ENCODE measurements around the gene NPPC.

NPPC gene

DNA sequence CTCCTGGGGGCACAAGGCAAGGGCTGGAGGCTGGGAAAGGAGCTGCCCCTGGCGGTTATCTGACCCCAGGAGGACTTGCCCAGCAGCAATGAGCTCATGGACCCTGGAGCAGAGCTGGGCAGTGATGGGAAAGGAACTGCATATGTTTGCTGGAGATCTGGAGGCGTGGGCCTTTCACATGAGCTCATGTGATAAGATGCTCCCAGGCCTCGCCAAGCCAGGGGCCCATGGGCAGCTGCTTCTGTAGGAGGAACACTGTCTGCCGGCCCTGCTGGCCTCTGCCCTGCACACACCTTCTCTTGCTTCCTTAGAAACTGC is 9.0 kb upstream of the NPPC start:
- DNase-seq (ENCODE audit: low spot score), result no peak

DNA sequence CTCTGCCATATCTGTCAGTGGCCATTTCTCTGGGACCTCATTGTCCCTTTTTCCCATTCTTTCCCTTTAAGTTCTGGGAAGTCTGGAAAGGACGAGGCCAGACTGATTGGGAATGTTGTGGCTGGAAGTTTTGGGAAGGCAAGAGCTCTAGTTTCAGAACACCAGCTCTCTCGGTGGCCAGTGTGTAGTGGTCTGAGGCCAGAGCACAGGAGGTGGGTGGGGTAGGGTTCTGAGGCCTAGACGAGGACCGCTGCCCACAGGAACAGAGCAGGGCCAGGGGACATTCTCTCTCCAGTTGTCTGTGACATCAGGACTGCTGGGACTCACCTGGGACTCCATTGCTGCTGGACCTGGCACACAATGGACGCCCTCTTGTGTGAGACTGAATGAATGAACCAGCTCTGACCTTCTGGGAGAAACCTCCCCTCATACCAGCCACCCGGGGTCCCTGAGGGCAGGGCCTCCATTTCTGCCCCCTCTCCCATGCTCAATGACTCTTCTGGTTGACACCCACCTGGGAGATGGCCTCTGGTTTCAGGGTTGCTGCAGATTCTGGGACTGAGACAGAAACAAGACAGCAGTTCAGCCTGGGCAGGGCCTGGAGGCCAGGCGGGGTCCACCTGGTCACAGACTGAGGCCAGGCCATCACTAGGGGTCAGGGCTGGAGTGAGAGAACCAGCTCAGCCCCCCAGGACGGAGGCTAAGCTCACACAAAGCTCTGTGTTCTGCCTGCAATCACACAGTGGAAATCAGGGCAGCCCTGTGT is 8.4 kb upstream of the NPPC start:
- DNase-seq (ENCODE audit: low spot score), result no peak

DNA sequence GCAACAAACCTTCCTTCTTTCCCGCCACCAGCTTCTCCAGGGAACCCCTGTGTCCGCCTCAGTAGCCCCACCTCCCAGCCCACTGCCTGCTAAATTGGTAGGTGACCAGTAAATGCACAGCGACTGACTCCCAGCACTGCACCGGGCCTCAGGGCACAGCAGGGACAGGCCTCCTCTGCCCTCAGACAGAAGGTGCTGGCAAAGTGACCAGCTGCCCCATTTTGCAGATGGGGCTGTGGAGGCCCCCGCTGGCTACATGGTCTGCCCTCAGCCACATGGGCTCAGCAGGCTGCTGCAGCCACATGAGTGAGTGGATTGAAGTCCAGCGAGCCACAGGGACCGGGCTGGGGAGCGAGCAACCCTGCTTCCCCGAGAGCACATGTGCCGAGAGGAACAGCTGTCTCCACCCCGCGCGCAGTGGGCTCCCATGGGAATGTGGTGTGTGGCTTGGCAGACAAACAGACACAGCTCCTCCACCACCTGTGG is 7.8 kb upstream of the NPPC start:
- no peak for DNase-seq (ENCODE audit: low spot score)

DNA sequence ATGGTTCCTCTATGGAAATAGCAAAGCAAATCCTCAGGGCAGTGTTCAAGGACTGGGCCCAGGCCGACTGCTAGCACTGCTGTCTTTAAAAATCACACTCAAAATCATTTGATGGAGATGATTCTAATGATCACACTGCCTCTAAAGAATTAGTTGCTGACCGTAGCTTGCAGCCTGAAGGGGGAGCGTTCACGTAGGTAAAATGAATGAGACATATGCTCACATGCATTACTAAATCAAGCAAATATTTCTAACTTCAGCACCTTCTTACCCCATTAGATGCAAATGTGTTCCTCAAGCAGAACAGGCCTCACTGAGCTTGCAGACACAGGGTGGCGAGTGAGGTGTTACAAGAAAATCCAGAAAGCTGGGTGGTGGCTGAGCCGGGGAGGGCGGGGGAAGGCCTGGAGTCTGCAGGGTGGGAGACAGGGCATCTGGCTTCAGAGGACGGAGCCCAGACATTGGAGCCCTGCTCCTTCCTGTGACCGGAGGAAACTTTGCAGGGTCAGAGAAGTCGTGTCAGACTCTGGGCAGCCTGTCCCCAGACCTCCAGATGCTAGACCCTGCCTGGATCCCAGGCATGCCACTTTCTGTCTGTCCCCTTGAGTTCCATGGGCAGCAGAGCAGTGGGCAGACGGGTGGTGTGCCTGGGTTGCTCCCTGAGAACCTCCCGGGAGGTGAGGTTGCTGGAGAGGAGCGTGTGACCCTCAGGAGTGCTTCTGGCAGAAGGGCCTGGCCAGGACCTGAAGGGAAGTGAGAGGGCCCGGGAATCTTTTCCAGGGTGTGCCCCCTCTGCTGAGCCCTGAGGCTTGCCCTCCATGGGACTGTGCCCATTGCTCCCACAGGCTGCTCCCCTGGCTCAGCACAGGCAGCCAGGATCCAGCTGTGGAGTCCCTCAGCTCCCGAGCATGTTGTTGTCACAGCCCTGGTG is 7.1 kb upstream of the NPPC start:
- DNase-seq (ENCODE audit: low spot score), result no peak

DNA sequence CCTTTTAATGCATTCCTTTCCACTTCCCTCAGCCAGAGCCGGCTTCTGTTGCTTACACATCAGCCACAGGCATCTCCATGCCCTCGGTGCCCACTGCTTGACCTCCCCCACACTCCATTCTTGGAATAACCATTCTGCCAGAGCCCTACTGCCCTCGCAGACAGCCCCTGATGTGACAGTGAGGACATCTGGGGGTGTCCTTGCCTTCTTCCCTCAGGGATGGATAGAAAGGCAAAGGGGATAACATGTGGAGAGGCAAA is 6.4 kb upstream of the NPPC start:
- no peak for DNase-seq (ENCODE audit: low spot score)

DNA sequence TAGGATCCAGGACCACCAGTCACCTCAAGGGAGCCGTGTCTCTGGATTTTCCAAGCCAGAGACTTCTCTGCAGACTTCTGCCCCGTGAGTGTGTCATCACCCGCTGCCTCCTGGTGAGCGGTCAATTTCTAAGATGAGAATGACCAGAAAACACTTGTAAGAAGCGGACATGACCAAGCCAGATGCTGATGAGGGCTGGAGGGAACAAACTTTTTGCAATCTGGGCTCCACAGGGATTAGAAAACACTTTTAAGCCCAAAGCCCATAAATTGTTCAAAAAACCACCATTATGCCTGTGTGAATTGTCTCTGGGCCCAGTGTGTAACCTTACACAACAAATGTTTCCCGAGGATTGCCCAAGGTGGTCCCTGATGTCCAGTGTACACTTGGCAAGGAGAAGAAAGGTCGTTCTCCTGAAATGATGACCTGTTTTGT is 5.3 kb upstream of the NPPC start:
- DNase-seq (ENCODE audit: low spot score), result no peak

DNA sequence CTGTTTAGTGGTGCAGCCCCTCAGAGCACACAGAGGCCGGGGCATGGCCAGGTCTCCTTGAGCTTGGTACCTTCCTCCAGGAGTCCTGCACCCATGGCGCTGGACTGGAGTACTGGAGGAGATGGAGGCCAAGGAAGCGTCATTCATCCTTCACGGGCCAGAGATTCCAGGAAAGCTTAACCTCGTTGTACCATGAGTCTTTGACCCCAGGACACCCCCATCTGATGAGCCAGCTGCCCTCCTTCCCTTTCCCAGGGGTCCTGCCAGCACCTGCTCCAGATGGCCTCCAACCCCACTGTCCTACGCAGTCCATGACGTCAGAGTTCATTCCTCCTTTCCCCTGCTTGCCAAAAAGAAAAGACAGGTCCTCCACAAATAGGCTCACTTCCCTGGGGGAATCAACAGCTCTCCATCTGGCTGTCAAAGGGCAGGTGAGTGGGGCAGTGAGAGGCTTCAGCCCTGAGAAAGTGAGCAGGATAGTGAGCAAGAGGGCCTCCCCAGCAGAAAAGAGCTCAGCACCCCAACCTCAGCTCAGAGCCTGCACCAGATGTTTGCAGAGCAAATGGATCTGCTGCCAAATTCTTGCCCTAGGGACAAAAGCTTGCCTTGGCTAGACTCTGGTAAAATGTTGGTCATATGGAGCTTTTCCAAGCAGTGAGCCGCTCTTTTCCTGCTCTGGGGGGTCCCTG is 4.5 kb upstream of the NPPC start:
- no peak for DNase-seq (ENCODE audit: low spot score)

DNA sequence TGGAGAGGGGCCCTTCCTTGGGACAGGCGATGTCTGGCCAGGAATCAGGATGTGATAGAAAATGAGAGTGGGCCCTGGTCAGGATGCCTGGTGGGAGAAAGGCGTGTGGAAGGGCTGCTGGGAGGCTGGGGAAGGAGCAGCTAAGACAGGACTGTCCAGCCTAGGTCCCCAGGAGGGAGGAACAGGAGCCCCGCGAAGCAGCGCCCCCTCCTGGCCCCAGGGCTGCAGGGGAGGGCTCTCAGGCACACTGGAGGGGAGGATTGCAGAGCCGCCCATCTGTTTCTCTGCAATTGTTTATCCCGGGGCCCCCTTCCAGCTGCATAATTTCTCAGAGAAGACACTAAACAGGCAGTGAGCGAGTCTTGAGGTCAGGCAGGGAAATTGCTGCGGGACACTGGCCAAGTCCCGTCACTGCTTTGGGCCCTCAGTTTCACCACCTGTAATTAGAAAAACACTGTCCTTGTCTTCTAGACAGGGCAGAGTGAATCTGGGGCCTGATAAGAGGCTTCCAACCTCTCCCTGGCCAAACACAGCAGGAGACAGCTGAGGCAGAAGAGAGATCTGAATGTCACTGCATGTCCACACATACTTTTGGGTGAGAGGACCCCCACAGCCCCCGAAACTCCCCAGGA is 3.9 kb upstream of the NPPC start:
- DNase-seq (ENCODE audit: low spot score), result no peak

DNA sequence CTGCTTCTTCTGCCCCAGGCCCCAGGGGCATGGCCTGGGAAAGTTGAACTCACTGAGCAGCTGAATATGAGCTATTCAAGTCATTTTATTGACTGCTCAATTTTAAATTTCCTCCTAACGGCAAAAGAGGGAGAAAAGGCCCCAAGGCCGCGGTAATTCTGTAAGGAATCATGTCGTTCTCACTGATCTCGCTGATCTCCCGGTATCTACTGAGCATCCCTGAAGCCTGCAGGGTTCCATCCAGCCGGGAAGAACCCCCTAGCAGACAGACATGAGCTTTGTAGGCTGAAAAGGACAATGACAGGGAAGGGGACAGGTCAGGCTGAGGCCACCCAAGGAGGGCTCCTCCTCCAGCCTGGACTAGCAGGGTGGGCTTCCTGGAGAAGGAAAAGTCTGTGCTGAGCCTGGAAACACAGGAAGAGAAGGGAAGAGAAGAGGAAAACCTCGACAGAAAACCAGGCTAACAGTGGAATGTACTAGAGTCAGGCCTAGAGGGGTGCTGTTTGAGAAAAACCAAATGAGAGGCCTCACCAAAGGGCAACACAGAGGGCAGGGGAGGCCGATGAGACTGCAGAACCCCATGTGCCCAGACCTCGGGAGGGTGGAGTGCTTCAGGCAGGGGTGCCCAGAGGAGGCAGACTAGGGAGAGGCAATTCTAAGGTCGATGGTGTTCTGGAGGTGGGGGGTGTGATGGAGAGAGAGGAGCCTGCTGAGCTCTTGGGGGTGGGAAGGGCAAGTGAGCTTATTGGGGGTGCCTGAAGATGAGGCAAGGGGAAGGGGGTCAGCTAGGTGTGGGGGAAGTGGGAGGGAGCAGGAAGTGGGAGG is 2.9 kb upstream of the NPPC start:
- no peak for DNase-seq (ENCODE audit: low spot score)

DNA sequence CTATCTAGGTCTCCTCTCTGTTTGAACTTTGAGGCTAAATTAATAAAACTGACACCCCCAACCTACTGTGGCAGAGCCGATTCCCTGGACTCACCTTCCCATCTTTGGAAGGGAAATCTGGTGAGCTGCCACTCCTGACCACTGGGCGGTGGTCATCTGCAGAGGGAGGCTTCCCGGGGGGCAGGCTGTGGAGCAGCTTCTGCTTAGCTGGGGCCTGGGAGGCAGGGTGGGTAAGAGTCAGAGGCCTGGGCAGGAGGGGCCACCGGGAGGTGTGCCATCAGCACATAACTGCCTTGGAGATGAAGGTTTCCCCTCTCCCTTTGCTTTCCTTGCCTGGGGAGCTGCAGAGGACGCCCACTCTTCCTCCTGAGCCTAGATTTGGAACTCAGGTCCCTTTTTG is 2.3 kb upstream of the NPPC start:
- no peak for DNase-seq (ENCODE audit: low spot score)

DNA sequence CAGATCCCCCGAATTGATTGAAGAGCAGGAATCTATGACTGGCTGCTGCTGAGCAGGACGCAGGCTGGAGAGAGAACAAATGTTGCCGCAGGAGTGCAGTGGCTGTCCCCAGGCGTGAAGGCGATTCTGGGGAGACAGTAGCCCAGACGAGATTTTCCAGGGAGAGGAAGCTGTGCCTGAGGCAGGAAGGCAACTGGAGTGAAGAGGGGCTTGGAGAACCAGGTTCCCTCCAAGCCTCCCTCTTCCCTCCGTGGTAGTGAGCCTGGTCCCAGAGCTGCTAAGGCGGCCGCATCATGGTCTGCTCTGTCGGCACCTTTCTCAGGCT is 1.3 kb upstream of the NPPC start:
- DNase-seq (ENCODE audit: low spot score), result no peak

DNA sequence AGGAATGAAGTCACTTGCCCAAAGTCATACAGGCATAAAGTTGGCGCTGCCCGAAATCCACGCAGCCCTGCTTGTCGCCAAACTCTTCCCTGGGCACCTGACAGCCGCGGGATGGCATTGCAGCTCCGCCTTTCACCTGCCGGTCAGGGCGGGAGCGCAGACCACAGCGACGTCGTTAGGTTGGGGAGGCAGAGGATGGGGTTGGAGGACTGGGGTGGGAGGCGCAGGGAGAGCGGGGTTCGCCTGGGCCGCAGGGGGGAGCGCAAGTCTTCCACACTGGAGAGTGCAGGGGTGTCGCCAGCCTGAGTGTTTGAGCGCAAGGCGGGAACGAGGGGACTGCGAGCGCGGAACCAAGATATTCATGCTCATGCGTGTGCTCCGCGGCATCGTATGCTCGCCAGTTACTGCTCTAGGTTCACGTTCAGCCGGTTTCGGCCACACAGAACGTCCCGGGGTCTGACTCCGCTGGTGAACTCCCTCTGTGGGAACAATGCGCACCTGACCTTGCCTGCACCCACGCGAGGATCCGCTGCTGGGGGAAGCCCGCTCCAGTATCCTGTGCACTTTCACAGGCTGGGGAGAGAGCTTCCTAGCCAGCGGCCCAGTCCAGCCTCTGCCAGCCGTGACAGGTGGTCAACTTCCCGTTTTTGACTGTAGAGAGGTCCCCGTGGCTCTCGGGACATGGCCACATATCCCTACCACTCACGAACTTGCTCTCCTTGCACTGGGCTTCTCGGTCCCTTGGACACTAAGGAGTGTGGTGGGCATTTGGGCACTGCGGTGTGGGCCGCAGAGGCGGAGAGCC is 767 bp upstream of the NPPC start:
- no peak for DNase-seq (ENCODE audit: low spot score)

DNA sequence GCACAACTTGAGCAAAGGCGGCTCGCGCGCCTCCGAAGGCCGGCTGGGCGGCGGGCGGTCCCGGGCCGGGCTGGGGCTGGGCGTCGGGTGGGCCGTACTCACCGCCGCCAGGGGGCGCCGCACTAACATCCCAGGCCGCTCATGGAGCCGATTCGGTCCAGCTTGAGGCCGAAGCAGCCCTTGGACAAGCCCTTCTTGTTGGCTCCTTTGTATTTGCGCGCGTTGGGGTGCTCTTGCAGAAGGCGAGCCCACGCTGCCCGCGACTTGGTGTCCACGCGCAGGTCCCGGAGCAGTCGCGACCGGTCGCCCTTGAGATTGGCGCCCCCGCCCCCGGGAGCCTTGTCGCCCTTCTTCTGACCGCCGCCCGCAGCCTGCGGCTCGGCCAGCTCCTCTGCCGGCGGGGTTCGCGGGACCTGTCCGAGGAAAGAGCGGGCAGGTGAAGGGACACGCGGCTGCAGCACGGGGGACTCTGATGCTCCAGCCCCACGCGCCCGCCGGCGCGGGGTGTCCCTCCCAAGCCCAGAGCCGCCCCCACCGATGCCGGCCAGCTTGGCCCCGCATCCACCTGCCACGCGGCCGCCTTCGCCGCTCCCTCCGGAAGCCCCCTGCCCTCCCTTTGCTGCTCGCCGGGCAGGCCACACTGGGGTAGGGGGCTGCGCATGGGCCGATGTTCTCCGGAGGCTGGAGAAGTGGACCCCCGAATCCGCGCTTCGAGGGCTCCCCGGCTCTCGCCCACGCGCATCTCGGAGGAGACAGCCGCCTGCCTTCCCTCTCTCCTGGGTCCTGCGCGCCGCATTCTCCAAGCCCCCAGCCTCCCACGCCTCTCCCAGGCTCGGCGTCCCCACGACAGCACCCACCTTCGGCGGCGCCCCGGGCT is 655 bp downstream of the NPPC start:
- peak; percentile 75 for DNase-seq (ENCODE audit: low spot score)

DNA sequence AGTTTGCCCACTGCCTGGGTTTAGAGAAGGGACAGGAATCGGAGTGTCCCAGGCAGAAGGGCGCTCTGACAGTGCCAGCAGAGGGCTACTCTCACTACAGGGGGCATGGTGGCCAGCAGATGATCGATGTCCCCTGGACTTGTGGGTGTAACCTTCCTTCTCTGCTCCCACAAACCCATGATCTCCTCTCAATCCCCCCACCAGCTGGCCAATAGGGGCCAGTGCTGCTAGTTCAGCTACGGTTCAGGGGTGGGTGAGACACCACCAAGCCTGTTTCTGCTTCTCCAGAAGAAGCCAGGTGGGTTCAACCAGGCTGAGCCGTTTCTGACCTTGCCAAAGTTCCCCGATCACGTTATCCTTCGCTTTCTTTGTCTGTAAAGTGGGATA is 1.3 kb downstream of the NPPC start:
- DNase-seq (ENCODE audit: low spot score), result no peak

DNA sequence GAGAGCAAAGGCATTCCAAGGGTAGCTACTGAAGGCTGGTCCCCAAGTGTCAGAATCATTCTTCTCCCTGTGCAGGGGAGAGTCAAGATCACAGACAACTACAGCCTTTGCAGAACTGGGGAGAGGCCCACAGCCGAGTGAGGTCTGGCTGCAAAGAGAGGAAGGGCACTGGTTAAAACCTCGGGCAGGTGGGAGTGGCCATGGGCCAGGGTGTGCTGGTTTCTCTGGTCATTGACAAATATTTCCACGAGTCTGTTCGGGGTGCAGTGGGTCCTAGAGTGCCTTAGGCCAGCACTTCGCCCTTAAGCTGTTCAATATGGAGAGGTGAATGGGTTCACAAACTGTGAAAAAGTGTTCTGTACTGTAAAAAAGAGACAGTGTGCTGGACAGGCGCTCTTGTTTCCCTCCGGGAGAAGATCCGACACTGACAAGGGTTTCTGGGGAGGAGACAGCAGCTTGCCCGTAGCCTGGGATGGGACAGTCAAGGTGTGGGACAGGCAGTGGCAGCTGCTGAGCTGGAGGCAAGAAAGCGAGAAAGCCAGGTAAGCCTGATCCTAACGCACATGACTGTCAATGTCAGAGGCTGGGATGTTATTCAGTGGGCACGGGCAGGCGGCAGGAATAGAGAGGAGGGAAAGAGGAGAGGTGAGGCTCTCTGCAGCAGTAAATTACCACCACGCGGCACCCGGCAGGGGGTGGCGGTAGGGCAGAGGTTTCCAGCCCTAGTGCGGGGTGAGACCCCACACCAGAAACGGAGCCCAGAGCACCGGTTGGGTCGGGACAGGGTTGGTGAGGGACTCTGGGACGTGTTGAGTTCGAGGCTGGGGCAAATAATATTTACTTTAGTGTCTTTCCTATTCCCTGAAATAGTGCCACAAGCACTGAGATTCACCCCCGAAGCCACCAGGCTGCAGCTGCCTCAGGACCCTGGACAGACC is 2.0 kb downstream of the NPPC start:
- DNase-seq (ENCODE audit: low spot score), result no peak

DNA sequence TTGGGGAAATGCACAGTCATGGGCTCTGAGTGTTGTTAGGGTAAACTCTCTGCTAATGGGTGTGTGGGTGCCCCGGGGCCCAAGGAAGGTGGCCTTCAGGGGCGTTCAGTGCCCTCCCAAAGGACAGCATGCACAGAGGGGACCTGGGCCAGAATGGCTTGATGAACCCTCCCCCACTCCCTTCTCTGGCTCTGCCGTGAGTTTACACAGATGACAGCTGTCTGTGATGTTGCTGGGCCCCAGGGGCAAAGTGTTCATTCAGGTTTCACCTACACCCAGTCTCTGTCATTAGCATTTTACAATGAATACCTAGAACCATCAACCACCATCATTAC is 3.2 kb downstream of the NPPC start:
- DNase-seq (ENCODE audit: low spot score), result no peak

DNA sequence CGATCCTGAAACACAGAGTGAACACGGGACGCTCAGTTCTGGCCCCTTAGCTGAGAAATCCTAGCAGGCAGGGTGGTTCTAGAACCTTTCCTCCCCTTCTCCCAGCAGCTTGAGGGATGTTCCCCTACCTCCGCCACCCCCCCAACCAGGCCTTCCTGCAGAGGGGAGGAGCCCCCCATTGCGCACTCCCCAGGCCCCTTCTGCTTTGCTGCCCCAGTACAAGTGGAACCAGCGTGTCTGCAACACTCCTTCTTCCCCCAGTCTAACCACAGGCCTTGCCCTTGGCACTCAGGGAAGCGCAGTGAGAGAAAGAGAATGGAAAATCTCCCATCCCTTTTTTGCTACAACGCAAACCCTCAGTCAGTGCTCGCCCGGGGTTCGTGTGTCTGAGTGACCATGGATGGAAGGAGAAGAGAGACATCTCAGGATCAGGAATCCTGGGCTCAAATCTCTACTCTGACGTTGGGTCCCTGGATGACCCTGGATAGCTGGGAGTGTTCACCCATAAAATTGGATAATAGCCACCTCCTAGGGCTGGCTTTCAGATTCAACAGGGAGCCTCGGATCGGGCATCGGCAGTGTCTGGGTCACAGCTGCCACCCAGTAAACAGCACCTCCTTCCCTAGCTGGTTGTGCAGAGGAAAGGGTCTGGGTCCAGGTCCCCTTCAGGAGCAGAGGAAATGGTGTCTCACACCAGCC is 3.7 kb downstream of the NPPC start:
- DNase-seq (ENCODE audit: low spot score), result no peak

DNA sequence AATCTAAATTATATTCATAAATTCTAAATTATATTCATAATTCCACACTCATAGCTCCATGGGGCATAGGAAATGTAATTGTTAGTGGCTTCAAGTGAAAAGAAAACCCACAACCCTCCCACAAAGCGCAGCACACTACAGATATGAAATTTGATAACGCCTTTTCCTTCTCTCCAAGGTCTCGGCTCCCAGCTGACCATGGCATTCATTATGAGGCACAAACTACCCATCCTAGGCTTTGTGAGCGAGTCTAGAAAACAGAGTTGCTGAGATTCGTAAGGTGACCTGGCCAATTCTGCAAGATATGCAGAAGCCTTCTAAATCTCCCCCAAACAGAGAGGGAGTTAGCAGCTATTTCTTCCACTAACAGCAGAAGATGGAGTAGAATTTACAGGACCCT is 5.4 kb downstream of the NPPC start:
- no peak for DNase-seq (ENCODE audit: low spot score)
